Lower lobe of right lung (tissue), 2 donors: ENCODE data around the gene FBXL13. TPM values are rescaled to one million over a fixed set of nuclear protein-coding genes. Genes with fewer than 3 reads are reported as not detected.

Source experiments
- ATAC-seq, 2 donors: fragments of 200-7000 bp; cut with Tn5 transposase; one replicate each; pipeline ENCODE4 v1.9.1; 2020 to 2022; ENCODE audit warnings: mild to moderate bottlenecking in 2 of 2, moderate library complexity in 2 of 2
- DNase-seq: peaks from one replicate; pipeline ENCODE4 v3.0.0-alpha.2; 2020
- H3K27ac ChIP-seq: fragments of 200-600 bp; one replicate; pipeline ENCODE4 v1.8.0; 2022
- H3K27me3 ChIP-seq: fragments of 200-600 bp; one replicate; pipeline ENCODE4 v1.8.0; 2022; ENCODE audit warnings: low read depth
- H3K36me3 ChIP-seq: fragments of 200-600 bp; one replicate; pipeline ENCODE4 v1.8.0; 2022; ENCODE audit warnings: mild to moderate bottlenecking
- H3K4me1 ChIP-seq: fragments of 200-600 bp; one replicate; pipeline ENCODE4 v1.8.0; 2022
- H3K4me3 ChIP-seq: fragments of 200-600 bp; one replicate; pipeline ENCODE4 v1.8.0; 2022; ENCODE audit warnings: mild to moderate bottlenecking
- H3K9me3 ChIP-seq: fragments of 200-600 bp; one replicate; pipeline ENCODE4 v1.8.0; 2022
- intact Hi-C: fragments of 100-400 bp; cut with DNase I; formaldehyde crosslinking; loops from one replicate; pipeline ENCODE4 v1.11.0; 2022
- total RNA-seq: library from RNA; stranded (reverse); fragmentation: NEBNext Ultra II Directional; extraction: Animal tissue kit (Norgen Biotek cat#: 25700); gene quantifications from one replicate; pipeline ENCODE4 v1.2.1, GENCODE V29; 2021
- TF ChIP-seq, protein P1 (sequence below): fragments of 200-600 bp; IDR thresholded peaks from one replicate; pipeline ENCODE4 v1.8.0; 2022; ENCODE audit warnings: antibody characterized with exemption, mild to moderate bottlenecking
- donor health status: DM: no; HTN: yes; CAD: no; lungs with severe emphysema.

FBXL13 gene
- total RNA-seq, 1 donor from 2014 or later, result 3.4 TPM

DNA sequence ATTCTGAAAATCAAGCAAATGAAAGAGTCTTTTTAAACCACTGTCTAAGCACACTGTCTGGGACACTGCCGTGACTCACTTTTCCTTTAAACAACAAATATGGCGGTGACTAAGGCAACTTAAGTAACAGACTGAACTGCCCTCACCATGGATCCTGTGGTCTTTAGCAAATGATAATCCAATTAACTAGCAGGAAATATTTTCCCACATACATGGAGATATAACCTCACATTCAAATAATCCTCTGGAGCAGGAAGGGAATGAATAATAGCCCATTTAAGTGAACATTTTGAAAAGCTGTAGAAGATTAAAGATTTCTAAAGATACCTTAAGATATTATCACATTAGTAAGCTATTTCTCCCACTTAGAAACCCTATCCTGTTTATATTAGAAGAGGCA, 202.1 kb downstream of the FBXL13 start:
- DNase-seq (no peak), ATAC-seq (no peak)
- Histone ChIP-seq H3K27me3 (no peaks in the 10 kb centered on the region), H3K4me1 (no peaks in the 10 kb centered on the region), H3K27ac (no peak overlapping the region), H3K9me3 (no peaks in the 10 kb centered on the region), H3K4me3 (no peak overlapping the region), H3K36me3 (no peaks in the 10 kb centered on the region)
- intact Hi-C loops, result no loop called here
- TF ChIP-seq, protein P1, sequence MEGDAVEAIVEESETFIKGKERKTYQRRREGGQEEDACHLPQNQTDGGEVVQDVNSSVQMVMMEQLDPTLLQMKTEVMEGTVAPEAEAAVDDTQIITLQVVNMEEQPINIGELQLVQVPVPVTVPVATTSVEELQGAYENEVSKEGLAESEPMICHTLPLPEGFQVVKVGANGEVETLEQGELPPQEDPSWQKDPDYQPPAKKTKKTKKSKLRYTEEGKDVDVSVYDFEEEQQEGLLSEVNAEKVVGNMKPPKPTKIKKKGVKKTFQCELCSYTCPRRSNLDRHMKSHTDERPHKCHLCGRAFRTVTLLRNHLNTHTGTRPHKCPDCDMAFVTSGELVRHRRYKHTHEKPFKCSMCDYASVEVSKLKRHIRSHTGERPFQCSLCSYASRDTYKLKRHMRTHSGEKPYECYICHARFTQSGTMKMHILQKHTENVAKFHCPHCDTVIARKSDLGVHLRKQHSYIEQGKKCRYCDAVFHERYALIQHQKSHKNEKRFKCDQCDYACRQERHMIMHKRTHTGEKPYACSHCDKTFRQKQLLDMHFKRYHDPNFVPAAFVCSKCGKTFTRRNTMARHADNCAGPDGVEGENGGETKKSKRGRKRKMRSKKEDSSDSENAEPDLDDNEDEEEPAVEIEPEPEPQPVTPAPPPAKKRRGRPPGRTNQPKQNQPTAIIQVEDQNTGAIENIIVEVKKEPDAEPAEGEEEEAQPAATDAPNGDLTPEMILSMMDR, result no peak

DNA sequence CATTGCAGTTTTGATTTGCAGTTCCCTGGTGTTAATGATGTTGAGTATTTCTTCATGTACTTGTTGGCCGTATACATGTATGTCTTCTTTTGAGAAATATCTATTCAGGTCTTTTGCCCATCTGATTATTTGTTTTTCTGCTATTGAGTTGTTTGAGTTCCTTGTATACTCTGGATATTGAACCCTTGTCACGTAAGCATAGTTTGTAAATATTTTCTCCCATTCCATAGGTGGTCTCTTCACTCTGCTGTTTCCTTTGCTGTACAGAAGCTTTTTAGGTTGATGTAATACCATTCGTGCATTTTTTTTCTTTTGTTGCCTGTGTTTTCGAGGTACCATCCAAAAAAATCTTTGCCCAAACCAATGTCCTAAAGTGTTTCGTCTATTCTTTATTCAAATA, 205.4 kb downstream of the FBXL13 start:
- intact Hi-C loops, result no loop called here
- no peak for DNase-seq
- no peaks in the 10 kb centered on the region for H3K9me3 ChIP-seq

DNA sequence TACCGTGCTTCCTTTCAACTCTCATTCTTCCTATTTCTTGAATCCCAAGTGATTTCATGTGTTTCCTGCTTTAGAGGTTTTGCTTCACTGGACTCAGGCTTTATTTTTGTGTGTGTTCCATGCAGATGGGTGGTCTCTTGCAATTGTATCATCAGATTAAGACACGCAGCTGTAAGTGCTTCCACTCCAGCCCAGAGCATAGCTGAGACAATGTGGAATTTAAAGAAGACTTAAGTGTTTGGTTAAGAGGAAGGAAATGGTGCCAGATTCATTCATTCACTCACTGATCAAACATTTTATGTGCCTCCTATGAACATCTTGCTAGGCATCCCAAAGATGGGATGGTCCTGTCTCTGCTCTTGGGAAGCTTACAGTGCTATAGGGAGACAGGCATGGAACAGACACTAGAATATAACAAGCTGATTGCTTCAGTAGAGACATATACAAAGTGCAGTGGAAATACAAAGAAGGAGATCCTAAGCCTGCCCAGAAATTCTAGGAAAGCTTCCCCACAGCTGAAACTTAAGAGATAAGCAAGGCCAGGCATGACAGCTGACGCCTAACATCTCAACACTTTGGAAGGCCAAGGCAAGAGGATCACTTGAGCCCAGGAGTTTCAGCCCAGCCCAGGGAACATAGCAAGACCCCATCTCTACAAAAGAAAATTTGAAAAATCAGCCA, 207.9 kb downstream of the FBXL13 start:
- H3K27me3 ChIP-seq, result no peaks in the 10 kb centered on the region
- TF ChIP-seq, protein P1, result no peak
- ATAC-seq (no peak), DNase-seq (no peak)
- intact Hi-C loops, result no loop called here
- H3K4me3 ChIP-seq, result no peak overlapping the region
- no peaks in the 10 kb centered on the region for H3K36me3 ChIP-seq
- no peaks in the 10 kb centered on the region for H3K4me1 ChIP-seq
- no peaks in the 10 kb centered on the region for H3K9me3 ChIP-seq
- H3K27ac ChIP-seq, result no peak overlapping the region

More for the DNA sequence above, 205.4 kb downstream of the FBXL13 start:
- no peaks in the 10 kb centered on the region for H3K4me1 ChIP-seq
- no peaks in the 10 kb centered on the region for H3K36me3 ChIP-seq
- no peak overlapping the region for H3K27ac ChIP-seq
- H3K27me3 ChIP-seq, result no peaks in the 10 kb centered on the region
- no peak overlapping the region for H3K4me3 ChIP-seq
- TF ChIP-seq, protein P1, result no peak
- ATAC-seq, result no peak

DNA sequence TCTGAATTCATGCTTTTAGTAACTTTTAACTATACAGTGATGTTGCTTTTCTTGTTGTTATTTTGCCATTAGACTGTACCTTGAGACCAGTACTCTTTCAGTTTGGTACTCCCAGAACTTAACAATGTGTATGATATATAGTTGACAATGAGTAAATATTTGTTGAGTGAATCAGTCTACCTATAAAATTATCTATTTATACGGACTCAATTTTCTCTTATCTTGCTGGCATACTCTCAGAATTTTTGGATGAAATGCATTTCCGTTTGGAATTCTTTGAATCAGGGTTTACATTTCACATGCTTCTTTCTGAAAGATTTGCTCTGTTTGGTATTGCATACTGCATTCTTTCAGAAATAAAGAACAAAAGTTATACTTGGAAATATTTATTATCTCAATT, 209.6 kb downstream of the FBXL13 start:
- no peak overlapping the region for H3K4me3 ChIP-seq
- intact Hi-C loops, result no loop called here
- H3K36me3 ChIP-seq, result no peaks in the 10 kb centered on the region
- no peak for DNase-seq
- no peak overlapping the region for H3K27ac ChIP-seq
- no peaks in the 10 kb centered on the region for H3K9me3 ChIP-seq
- no peaks in the 10 kb centered on the region for H3K27me3 ChIP-seq
- ATAC-seq, result no peak
- H3K4me1 ChIP-seq, result no peaks in the 10 kb centered on the region
- TF ChIP-seq, protein P1, result no peak

DNA sequence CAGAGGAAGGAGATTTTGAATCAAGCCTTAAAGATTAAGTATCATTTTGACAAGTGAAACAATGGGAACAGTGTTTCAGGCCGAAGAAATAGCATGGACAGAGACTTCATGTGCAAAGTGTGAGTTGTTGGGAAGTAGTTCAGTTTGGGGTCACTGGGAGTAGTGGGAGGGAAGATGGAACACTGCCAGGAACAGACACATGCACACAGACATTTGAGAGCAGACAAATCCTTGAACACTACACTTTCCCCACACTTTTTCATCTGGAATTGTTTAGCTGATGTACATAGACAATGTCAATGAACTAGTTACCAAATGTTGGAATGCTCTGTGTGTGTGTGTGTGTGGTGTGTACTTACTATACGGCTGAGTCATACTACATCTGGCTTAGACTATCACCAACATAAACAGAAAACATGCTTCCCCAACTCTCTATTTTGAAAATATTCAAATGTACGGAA, 214.2 kb downstream of the FBXL13 start:
- H3K4me1 ChIP-seq, result no peaks in the 10 kb centered on the region
- DNase-seq, result no peak
- no peak overlapping the region for H3K27ac ChIP-seq
- H3K9me3 ChIP-seq, result no peaks in the 10 kb centered on the region
- intact Hi-C loops, result no loop called here
- H3K36me3 ChIP-seq, result no peaks in the 10 kb centered on the region
- ATAC-seq, result no peak
- H3K27me3 ChIP-seq, result no peaks in the 10 kb centered on the region
- no peak overlapping the region for H3K4me3 ChIP-seq
- TF ChIP-seq, protein P1, result no peak
